Stomach (tissue), 19 donors: ENCODE results near the gene ZNF329. TPM values are rescaled to one million over a fixed set of nuclear protein-coding genes. Genes with fewer than 3 reads are reported as not detected.

ENCODE experiments used
- DNase-seq, 2 donors: peaks; one replicate each; pipeline versions ENCODE4 v3.0.0 to v3.0.0-alpha.2; 2013 to 2019
- H3K27ac ChIP-seq, 5 donors: fragments of 200-600 bp in 4 of 5; sonication (generic) in 4 of 5; one replicate each; pipeline ENCODE4 v1.5.1; 2013 to 2019; ENCODE audit warnings: mild to moderate bottlenecking in 1 of 5, moderate library complexity in 1 of 5
- H3K27me3 ChIP-seq, 3 donors: fragments of 200-600 bp; sonication (generic); one replicate each; pipeline ENCODE4 v1.5.1; 2017 to 2019; ENCODE audit warnings: mixed run types in 1 of 3
- H3K36me3 ChIP-seq, 4 donors: fragments of 200-600 bp; sonication (generic); 1 replicate in 3 of 4; 2 replicates in 1 of 4; pipeline ENCODE4 v1.5.1; 2016 to 2019
- H3K4me1 ChIP-seq, 4 donors: fragments of 200-600 bp; sonication (generic); one replicate each; pipeline ENCODE4 v1.5.1; 2016 to 2019
- H3K4me3 ChIP-seq, 4 donors: fragments of 200-600 bp; sonication (generic) in 3 of 4; one replicate each; pipeline ENCODE4 v1.5.1; 2016 to 2019; ENCODE audit warnings: mild to moderate bottlenecking in 1 of 4
- H3K9me3 ChIP-seq, 4 donors: fragments of 200-600 bp; sonication (generic); one replicate each; pipeline ENCODE4 v1.5.1; 2016 to 2019
- CTCF ChIP-seq, 7 experiments: fragments of 450-650 bp in 4 of 7; fragments of 200-600 bp in 3 of 7; sonication (generic) in 3 of 7; IDR thresholded peaks; one replicate each; pipeline ENCODE4 v1.5.1; 2016 to 2019; ENCODE audit warnings: antibody characterized with exemption in 7 of 7, control low read depth in 2 of 7, mild to moderate bottlenecking in 1 of 7
- EP300 ChIP-seq: sonication (generic); formaldehyde crosslinking; IDR thresholded peaks from one replicate; pipeline ENCODE4 v1.6.1; 2017; ENCODE audit warnings: antibody characterized with exemption
- POLR2A ChIP-seq, 4 donors: fragments of 450-650 bp; IDR thresholded peaks; one replicate each; pipeline ENCODE4 v1.6.1; 2016; ENCODE audit warnings: antibody characterized with exemption in 4 of 4, control low read depth in 2 of 4, mild to moderate bottlenecking in 1 of 4, moderate library complexity in 1 of 4
- POLR2AphosphoS5 ChIP-seq, 3 donors: sonication (generic); formaldehyde crosslinking; IDR thresholded peaks; one replicate each; pipeline ENCODE4 v1.6.1; 2016; ENCODE audit warnings: antibody characterized with exemption in 3 of 3
- WGBS, 5 donors: extraction: QIAGEN DNeasy Blood & Tissue Kit in 3 of 5; methylation state at CpG; one replicate each; pipeline versions ENCODE4 v1.1.5 to v1.1.7; 2013 to 2018; 5-methylcytosine and 5-hydroxymethylcytosine counted together
- intact Hi-C: fragments of 100-400 bp; cut with DNase I; formaldehyde crosslinking; loops from one replicate; pipeline ENCODE4 v1.15.1; 2023; ENCODE audit warnings: low total_unique reads
- long read RNA-seq, 10 donors: transcript quantifications; one replicate each; lab custom pipeline, GENCODE V29; 2026
- polyA plus RNA-seq, 3 donors: library from polyadenylated mRNA; stranded (reverse); fragments of 200-250 nt; gene quantifications; one replicate each; pipeline ENCODE4 v1.2.3, GENCODE V29; 2013
- total RNA-seq, 5 donors: library from RNA; depleted of rRNA; stranded (reverse); fragments of >200 nt; gene quantifications; one replicate each; pipeline versions ENCODE4 v1.1.0 to v1.2.3, GENCODE V29; 2014 to 2016
- donor health status: healthy with polysubstance abuse.
- donor health status: Bipolar disorder and iron deficiency.
- donor health status: healthy.

ZNF329 gene
- total RNA-seq (10 to 100 TPM in 1 of 5 donors, 1 to 10 TPM in 3, under 1 TPM in 1; 0.58 to 18.2 (median 4.9) TPM), polyA plus RNA-seq (1 to 10 TPM; 3.3 to 3.9 (median 3.4) TPM)
- long read RNA-seq, donor 1: 0 reads
- long read RNA-seq, donor 2: 0 reads
- long read RNA-seq, donor 3: 0 reads
- long read RNA-seq, donor 4: 0 reads
- long read RNA-seq, donor 5: 0 reads
- long read RNA-seq, donor 6, partial matches to known transcripts: 0 of 3 reads
- long read RNA-seq, donor 6, other reads (novel, unspliced or antisense): 0 of 3 reads
- long read RNA-seq, donor 7: 0 reads
- long read RNA-seq, donor 8, partial matches to known transcripts: 0 of 2 reads
- long read RNA-seq, donor 8, other reads (novel, unspliced or antisense): 0 of 2 reads
- long read RNA-seq, donor 9, partial matches to known transcripts: 29 of 29 reads
- long read RNA-seq, donor 9, other reads (novel, unspliced or antisense): 0 of 29 reads
- long read RNA-seq, donor 10: 0 reads

GRCh38 chr19:58150328-58150921 is at the start of gene ZNF329:
TSS of gene ZNF329 (minus strand) at chr19:58150789. CDS start at chr19:58129503, 21,286 bp downstream.
- Histone ChIP-seq H3K36me3 (peaks cover 0 to 9% (median 5%) of the 10 kb centered on the region in 4 donors), H3K27ac (peak within 1 kb of the TSS; percentile 75 to 88 (median 86)), H3K9me3 (peaks cover 9 to 45% (median 27%) of the 10 kb centered on the region in 4 donors), H3K4me1 (peaks cover 17 to 53% (median 40%) of the 10 kb centered on the region in 4 donors), H3K27me3 (no peaks in the 10 kb centered on the region), H3K4me3 (peak within 1 kb of the TSS; percentile 81 to 97 (median 86))
- peak; percentile 85 to 97 for DNase-seq
- 0 to 1% (median 0%) methylated on average over 52 to 62 of the region's 62 CpGs for WGBS, 5 donors
- intact Hi-C loops: loop anchor here (10.0 kb wide), 1 partner anchor 136 kb away; no protein-coding TSS in a partner anchor
- TF ChIP-seq POLR2AphosphoS5 (IDR thresholded peaks at IDR 0.05) (peak in 2 of 3 donors; percentile 53 to 82), CTCF (IDR thresholded peaks at IDR 0.05) (no peak)

- no peak for TF ChIP-seq EP300
- no peak for TF ChIP-seq POLR2AphosphoS5 (IDR thresholded peaks at IDR 0.05)
- TF ChIP-seq POLR2A (IDR thresholded peaks at IDR 0.05): no peak
- TF ChIP-seq CTCF (IDR thresholded peaks at IDR 0.05): no peak
- Histone ChIP-seq H3K9me3 (peaks cover 97 to 100% (median 100%) of the 10 kb centered on the region in 4 donors), H3K27ac (no peak overlapping the region), H3K4me3 (no peak overlapping the region), H3K36me3 (peaks cover 83 to 100% (median 100%) of the 10 kb centered on the region in 4 donors), H3K4me1 (no peaks in the 10 kb centered on the region), H3K27me3 (no peaks in the 10 kb centered on the region)
- 63 to 88% (median 80%) methylated on average over 6 of the region's 6 CpGs for WGBS, 5 donors
- no peak for DNase-seq
- intact Hi-C loops: no loop called here
Measured at GRCh38 chr19:58196901-58197616, 46.5 kb upstream of the ZNF329 start.

GRCh38 chr19:58183817-58184215 is 33.2 kb upstream of the ZNF329 start:
- TF ChIP-seq POLR2AphosphoS5 (IDR thresholded peaks at IDR 0.05) (no peak), CTCF (IDR thresholded peaks at IDR 0.05) (no peak), EP300 (no peak), POLR2A (IDR thresholded peaks at IDR 0.05) (no peak)
- no peak for DNase-seq
- Histone ChIP-seq H3K27me3 (no peaks in the 10 kb centered on the region), H3K36me3 (peaks cover 37 to 73% (median 56%) of the 10 kb centered on the region in 4 donors), H3K27ac (peak overlapping the region; percentile 97 to 99 (median 98)), H3K4me3 (peak overlapping the region; percentile 79 to 89 (median 86)), H3K9me3 (peaks cover 69 to 100% (median 94%) of the 10 kb centered on the region in 4 donors), H3K4me1 (peaks cover 0 to 21% (median 8%) of the 10 kb centered on the region in 4 donors)
- 15 to 22% (median 17%) methylated on average over 13 of the region's 13 CpGs for whole genome bisulfite sequencing, 5 donors
- intact Hi-C loops: loop anchor here (10.0 kb wide), 1 partner anchor 81 kb away; no protein-coding TSS in a partner anchor
